HG03378 (cell line): ENCODE measurements around the gene TSPAN2.

Experiments used
- ATAC-seq: cut with Tn5 transposase; IDR thresholded peaks from one replicate; pipeline ENCODE4 v1.9.1; 2021; ENCODE audit warnings: mild to moderate bottlenecking, moderate library complexity; ENCODE audit not compliant: unreplicated experiment

The TSPAN2 gene

DNA sequence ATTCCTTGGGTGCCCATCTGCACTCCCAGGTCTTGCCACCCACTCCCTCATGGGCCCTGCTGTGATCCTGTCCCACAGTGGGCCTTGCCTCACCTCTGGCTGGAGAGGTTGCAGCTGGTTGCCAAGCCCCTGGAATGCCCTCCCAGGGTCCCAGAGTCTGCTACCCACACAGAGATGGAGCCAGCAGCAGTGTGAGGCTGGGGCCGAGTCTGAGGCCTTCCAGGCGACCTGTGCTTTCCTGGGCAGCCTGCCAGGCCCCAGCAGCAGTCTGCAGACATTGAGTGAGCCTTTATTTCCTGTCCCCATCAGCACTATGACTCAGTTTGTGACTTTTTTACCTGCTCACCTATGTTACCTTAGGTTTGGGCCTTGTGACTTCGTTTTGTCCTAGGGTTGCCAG, 25.0 kb upstream of the TSPAN2 start:
- ATAC-seq: no peak

DNA sequence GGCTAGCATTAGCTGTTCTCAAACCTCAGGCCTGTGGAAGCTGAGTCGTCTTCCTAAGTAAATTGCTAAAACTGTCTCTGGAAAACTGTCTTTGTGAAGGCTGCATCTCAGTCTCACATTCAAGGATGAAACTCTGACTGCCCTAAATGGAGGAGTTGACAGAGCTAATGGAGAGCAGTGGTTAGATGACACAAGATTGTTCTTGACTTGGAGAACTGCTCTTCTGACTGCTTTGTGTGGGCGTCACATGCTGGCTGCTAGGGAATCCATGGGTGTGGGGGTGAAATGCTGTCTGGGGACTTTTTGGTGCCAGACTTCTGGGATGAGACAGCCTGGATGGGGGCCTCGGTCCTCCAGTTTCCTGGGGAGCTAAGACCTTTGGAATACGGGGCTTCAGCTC, 24.5 kb upstream of the TSPAN2 start:
- ATAC-seq: no peak

DNA sequence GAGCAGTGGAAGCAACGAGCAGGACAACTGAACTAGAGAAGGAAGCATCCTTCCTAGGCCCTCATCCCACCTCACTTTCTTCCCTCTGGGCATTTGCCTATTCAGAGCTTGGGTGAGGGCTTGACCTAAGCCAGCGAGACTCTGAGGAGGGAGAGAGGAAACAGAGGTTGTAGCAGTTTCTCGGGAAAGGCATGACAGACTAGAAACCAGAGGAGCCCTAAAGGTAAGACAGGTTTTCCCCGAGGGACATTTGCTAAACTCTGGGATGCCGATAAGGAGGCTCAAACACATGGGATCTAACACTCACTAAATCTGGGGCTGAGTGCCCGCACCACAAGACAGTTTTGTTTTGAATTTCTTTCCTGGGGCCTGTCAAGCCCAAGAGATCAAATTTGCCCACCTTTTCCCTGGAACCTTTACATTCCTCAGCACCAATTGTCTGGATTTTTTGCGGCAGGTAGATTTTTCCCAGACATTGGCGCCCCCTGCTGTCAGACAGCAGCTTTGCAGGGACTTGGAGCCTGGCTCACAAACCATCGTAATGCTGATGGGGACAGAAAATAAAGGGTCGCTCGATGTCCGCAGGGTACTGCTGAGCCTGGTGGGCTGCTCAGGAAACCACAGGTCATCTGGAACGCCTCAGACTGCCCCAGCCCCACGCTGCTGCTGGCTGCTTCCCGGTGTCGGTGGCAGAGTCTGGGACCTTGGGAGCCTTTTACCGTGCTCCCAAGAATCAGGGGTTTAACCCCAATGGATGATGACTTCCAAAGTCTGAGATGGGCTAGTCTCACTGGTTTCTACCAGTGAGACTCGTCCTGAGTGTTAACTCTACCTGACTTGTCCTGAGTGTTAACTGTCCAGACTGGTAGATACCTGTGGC, 23.4 kb upstream of the TSPAN2 start:
- ATAC-seq: no peak

DNA sequence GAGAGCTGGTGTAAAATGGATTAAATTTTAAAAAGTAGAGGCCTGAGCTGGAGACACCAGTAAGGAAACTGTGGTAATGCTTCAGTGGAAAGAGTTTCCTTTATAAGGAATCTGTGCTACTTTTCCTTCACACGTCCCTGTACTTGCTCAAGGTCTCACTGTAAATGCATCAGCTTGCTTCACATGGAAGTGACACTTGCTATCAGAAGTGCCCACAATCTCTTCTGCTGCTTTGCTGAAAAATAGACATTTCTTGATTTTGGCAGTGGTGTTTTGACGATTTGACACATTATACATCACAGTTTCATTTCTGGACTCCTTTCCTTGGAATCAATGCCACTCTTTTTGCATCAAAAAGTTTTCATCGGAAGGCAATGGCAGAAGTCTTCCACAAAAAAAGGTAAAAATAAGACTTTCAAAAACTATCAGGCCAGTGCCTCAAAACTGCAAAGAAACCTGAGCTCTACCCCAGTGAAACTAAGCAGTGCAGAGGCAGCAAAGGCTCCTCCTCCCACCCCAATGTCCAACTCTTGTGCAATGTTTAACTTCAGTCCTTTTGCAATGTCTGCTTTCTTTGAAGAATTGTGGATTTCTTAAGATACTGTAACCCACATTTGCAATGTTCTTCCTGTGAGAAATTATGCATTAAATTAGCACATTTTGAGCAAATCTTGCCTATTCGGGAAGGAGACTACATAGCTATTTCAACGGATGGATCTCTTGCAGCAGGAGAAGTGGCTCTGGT, 18.4 kb upstream of the TSPAN2 start:
- ATAC-seq: no peak

DNA sequence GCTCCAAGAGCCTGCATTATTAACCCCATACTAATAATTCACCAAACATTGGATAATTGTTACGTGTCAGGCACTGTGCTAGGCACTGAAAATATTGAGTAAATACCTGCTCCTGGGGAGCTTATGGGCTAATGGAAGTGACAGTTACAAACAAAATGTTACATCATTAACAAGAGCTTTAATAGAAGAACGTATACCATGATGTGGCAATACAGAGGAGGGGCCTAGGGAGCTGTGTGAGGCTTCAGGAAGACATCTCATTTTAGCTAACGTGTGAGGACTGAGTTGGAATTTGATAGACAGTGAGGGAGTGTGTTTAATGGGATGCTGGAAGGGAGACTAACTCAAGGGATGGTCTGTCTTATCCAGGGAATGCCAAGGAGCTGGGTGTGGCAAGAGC, 16.5 kb upstream of the TSPAN2 start:
- ATAC-seq: no peak

DNA sequence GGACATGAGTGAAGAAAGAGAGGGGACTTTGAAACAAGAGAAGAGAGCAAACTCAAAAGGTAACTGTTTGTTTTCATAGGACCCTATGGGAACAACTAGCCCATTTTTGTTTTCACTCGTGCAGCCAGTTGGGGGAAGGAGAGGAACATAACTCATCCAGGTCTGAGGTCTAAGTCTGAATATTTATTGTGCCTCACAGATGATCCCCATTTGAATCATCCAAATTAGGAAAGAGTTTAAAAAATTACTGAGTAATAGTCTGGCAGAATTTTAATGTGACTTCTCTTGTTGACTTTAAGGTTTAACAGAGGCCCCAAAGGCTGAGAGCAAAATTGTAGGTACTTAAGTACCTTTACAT, 10.4 kb upstream of the TSPAN2 start:
- ATAC-seq: no peak

DNA sequence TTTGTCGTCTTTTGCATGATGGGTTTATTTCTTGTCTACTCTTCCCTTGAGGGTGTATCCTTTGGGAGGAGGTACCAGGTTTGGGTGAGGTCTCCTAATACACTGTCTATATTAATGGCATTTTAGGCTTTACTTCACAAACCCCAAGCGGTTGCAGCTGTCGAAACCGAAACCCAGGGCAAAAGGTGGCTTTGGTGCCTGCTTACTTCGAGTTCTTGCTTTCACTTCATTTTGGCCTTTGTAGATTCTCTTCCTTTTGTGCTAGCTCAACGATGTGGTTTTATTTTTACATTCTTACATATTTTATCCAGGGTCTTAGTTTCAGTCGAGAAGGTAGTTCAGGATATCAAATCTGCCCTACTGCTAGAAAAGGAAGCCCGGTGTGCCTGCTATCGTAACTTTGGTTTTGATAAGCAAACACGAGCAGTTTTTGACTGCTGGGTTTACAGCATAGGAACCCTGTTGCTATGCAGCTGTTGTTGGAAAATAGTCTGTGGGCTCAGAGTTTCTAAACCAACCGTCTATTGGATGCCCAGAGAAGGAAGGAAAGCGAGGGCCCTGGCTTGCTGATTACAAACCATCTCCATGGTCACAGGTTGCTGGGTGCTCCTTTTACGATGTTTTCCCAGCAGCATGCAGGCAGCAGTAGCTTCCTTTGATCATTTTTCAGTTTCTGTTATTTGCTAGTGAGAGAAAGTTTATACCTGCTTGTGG, 9.8 kb upstream of the TSPAN2 start:
- peak; percentile 86 for ATAC-seq

DNA sequence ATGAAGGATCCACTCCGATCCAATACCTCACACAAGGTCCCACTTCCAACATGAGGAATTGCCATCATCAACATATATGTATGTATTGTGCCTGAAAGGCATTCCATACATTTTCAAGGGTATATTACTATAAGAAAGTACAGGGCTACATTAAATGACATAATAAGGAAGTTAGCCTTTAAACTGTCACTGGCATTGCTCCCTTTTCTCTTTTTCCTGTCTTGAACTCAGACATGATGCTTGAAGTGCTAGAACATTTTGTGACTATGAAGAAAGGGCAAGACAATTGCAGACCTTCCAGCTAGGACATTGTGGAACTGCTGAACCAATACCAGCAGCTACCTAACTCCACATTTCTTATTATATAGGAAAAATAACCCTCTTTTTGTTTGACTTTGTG, 2.9 kb upstream of the TSPAN2 start:
- ATAC-seq: no peak

DNA sequence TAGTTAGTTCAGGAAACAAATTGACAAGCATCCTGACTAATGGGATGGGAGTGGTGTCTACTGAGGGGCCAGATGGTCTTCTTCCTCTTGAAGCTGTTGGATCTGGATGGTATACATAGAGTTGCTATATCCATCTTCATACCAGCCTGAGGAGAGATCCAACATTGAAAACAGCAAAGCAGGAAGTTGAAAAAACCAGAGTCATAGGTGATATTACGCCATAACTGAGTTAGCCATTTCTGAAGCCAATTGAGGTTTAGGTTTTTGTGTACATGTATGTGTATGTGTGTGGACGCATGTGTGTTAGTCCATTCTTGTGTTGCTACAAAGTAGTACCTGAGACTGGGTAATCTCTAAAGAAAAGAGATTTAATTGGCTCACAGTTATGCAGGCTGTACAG, 2.3 kb upstream of the TSPAN2 start:
- no peak for ATAC-seq

DNA sequence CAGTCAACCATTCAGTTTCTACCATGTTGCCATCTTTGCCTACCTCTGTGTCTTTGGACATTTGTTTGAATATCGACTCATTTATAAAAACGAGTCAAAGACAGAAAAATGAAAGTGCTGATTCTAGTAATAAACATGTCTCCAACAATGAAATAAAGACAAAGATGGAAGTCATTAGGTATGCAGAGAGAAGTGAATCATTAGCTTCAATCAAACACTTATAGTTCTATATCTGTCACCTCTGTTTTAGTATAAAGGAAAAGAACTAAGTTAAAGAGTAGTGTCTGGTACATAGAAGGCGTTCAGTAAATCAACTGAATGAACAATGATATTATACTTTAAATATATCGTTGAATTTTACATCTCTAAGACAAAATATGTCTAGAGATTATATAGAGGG, 1.7 kb upstream of the TSPAN2 start:
- no peak for ATAC-seq

DNA sequence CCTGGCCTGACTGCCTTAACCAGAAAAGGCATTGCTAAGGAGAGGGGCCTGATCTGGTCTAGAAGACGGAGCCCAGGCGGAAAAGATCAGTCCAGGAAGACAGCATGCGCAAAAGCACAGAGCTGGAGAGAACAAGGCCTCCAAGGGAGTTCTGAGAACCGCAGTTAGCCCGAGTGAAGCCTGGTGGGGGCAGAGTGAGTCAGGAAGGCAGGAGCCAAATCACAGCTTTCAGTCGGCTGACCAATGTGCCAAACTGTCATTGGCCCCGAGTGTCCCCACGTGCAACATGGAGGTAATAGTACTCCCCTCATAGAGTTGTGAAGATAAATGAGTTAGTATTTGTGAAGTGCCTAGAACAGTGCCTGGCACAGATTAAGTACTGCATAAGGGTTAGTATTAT, 1.2 kb upstream of the TSPAN2 start:
- ATAC-seq: no peak

DNA sequence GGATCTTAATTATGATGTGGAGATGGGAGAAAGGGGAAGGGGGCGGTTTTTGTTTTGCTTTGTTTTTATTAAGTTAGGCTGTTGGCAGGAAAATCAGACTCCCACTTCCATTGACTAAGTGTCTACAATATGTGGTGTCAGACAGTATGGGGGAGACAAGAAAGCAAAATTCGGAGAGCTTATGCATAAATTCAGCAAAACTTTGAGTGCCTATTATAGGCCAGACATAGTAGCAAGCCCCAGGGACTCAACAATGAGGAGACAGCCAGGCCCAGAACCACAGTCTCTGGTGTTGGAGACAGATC, 835 bp upstream of the TSPAN2 start:
- no peak for ATAC-seq

DNA sequence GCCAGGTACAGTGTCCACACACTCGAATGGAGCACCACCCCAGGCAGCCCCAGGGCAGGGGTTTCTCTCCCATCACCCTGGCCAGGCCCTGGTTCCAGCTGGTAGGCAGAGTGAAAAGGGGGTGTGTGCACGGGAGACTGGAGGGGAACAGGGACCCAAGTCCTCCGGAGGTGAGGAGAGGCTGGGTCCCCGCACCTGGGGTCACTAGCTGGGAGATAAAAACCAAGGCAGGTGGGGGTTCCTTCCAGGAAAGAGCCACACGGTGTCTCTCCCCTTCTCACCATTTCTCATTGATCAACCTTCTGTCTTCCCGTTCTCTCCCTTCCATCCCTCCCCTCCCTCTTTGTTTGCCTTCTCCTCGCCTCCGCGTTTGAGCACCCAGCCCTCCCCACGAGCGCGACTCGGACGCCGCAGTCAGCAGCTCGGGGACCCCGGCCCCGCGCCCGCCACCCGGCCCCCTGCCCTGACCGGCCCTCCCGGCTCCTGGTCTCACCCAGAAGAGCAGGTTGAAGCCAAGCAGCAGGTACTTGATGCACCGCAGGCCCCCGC, 358 bp downstream of the TSPAN2 start:
- no peak for ATAC-seq

DNA sequence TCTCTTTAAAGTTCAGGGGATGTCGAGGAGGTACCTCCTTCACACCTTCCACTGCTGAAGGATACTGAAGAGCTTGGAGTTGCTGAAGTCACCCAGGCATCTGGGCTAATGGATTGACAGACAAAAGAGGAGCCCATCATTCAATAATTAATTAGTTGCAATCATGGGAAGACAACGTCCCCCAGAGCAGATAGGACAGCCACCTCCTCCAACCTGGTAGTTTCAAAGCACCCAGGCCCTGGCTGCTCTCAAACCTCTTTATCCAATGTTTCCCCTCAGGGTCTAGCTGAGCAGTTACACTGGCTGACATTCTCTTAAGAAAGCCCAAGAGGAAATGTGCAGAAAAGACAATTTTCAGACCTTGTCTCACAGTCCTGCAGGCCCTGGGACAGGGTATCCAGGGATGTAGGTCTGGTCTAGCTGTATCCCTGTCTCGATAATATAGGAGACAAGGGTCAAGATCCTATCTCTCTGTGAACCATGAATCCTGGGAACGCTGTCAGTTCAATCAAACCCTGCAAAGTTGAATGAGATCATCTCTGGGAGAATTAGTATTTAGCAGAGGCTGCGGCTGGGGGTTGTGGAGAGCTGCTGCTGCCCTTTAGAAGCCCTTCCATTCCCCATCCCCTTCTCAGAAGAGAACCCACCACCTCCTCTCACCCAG, 1.1 kb downstream of the TSPAN2 start:
- no peak for ATAC-seq

DNA sequence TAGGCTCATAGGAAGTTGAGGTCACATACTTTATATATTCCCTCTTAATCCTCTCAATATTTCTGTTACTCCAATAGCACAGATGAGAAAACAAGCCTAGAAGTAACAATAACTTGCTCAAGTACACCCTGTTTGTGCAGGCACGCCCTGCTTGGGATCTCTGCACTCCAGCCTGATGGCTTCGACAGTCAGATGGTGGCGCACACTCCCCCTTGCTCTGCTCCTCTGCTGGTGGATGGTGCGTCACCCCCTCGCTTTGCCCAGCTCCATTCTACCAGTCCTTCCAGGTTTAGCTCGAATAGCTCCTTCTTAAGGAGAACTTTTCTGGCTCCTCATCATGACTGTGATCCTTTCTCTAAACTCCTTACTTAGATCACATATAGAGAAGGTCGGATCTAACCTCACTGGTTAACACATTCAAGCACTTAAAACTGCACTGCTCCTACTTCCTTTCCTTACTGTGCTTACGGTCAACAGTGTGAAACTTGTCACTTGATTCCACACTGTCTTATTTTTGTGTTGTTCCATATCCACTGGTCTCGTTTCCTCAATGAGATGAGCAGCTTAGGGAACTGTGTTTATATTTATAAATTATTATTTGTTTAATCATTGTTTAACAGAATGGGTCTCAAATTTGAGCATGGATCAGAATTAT, 3.0 kb downstream of the TSPAN2 start:
- no peak for ATAC-seq

DNA sequence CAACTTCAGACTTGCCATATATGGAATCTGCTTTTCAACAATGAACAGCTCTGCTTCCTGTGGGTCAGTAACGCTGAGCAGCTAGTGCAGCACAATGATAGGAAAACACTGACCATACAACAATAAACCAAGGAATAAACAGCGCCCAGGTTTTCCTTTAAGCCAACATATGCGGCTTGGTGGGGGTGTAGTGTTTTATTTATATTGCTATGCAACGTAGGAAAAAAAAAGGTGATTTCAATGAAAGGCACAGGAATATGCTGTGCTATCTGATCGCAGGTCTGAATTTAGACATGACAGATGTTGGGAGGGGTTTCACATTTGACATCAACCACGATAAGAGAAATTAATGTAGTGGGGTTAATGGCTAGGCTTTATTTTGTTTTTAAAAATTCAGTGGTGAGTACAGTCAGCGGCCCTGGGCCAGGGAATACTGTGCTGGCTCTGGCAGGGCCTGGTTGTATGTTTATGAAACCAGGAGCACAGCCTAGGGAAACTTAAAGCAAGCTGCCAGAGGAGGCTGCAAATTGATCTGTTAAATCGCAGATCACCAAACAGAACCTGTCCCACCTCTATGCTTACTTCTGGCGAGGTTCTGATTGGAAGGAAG, 4.3 kb downstream of the TSPAN2 start:
- ATAC-seq: no peak

DNA sequence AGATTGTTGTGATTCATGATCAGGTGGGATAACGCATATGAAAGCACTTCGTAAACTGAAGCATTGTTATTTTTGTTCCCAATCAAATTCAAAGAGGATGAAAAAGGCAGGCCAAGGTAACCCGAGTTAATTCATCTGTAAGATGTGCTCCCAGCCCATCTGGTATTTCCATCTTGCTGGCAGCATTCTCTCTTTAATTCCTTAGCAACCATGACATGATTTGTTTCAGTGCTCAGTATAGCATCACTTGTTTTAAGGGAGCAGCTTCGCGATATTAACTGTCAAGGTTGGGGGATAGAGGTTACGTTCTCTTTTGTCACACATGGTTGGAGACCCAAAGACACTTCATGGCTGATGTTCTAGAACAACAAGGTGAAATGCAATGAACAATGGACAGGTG, 6.4 kb downstream of the TSPAN2 start:
- ATAC-seq: no peak

DNA sequence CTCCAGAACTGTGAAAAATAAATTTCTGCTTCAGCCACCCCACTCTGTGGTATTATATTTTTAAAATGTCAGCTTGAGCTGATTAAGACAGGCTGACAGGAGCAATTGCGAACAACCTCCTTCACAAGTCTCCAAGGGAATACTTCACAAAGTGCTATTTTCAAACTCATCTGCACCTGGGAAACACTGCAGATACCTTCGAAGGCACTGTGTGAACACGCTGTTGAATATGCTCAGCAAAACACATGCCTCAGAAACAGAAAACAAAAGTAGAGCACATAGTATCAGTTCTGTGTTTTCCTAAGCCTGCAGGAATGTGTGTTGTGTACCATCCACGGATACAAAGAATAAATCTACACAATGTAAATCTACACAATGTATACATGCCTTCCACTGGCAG, 10.6 kb downstream of the TSPAN2 start:
- ATAC-seq: no peak

DNA sequence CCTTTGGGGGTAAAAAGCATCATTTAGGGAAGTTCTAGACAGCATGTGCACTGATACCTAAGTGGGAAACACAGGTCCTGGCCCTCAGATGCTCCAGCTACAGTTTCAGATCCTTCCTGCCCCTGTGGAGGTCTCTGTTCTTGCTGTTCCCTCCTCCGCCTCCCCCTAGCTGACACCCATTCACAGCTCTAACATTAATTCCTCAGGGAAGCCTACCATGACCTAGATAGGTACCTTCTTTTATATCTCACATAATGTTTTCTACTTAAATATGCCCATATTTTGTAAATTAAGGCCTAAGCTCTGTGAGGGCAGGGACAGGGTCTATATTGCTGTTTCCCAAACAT, 11.3 kb downstream of the TSPAN2 start:
- ATAC-seq: no peak

DNA sequence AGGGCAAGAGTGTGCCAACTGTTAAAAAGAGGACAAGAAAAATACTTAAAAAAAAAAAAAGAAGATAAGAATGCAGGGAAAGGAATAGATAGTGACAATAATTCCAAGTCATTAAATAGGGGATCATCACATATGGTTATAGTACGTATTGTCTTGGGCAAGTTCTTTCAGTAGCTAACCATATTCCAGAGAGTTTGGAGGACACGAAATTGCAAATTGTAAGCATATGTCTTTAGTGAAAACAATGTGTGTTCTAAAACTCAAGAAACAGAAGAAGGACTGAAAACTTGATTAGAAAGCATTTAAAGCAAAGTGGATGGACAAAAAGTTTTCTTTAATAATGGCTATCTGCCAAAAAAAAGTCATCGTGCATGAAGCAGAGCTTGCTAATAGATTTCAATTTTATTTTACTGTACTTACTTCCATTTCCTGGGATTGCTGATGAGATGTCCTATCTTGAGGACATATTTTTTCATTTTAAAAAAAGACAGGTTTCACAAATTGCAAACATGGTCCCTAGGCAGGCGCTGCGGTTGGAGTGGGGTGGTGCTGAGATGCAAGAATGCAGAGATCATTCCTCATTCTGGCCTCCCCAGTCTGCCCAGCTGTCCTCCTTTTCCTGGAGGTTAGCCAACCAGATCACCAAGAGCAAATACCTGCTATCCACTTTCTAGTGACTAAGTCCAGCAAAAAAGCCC, 11.9 kb downstream of the TSPAN2 start:
- ATAC-seq: no peak
